LHCN-M2 (cell line): ENCODE measurements around the gene SIK2. TPM values are rescaled to one million over a fixed set of nuclear protein-coding genes. Genes with fewer than 3 reads are reported as not detected.
"Not testable (repeated sequence)": the region's sequence is repeated elsewhere in the genome, so short reads cannot be mapped to it uniquely, and the experiment has no call there.

Source experiments
- DNase-seq: peaks from one replicate; pipeline ENCODE4 v3.0.0-alpha.2; 2012; ENCODE audit warnings: low read depth
- total RNA-seq: library from RNA; depleted of rRNA; stranded (reverse); fragments of >200 nt; gene quantifications from 2 replicates; pipeline ENCODE4 v1.2.3, GENCODE V29; 2014

The SIK2 gene
- total RNA-seq, 1 experiment from 2014 or later, result 12.2 TPM

GRCh38 chr11:111658493-111658892 is 56.2 kb downstream of the SIK2 start:
- DNase-seq, result not testable (repeated sequence)

GRCh38 chr11:111659201-111660115 is 57.2 kb downstream of the SIK2 start:
- no peak for DNase-seq

- DNase-seq, result no peak
These were observed 58.6 kb downstream of the SIK2 start for GRCh38 chr11:111660822-111661221.

- DNase-seq, result no peak
These were observed 61.6 kb downstream of the SIK2 start for GRCh38 chr11:111663820-111664219.

GRCh38 chr11:111665777-111666176 is 63.5 kb downstream of the SIK2 start:
- DNase-seq, result peak; percentile 44

GRCh38 chr11:111668980-111669379 is 66.7 kb downstream of the SIK2 start:
- no peak for DNase-seq

GRCh38 chr11:111671383-111671782 is 69.1 kb downstream of the SIK2 start:
- DNase-seq, result no peak

- no peak for DNase-seq
These were observed 70.7 kb downstream of the SIK2 start for GRCh38 chr11:111672949-111673348.

- no peak for DNase-seq
These were observed 72.7 kb downstream of the SIK2 start for GRCh38 chr11:111674941-111675340.

GRCh38 chr11:111675891-111676290 is 73.6 kb downstream of the SIK2 start:
- DNase-seq, result no peak

- peak; percentile 49 for DNase-seq
These were observed 74.8 kb downstream of the SIK2 start for GRCh38 chr11:111676878-111677585.

GRCh38 chr11:111680486-111681175 is 78.4 kb downstream of the SIK2 start:
- no peak for DNase-seq

GRCh38 chr11:111683806-111684205 is 81.6 kb downstream of the SIK2 start:
- DNase-seq, result no peak

GRCh38 chr11:111684251-111684650 is 82.0 kb downstream of the SIK2 start:
- DNase-seq, result no peak

- DNase-seq, result no peak
These were observed 85.8 kb downstream of the SIK2 start for GRCh38 chr11:111688013-111688412.

GRCh38 chr11:111691176-111691575 is 88.9 kb downstream of the SIK2 start:
- no peak for DNase-seq

- DNase-seq, result no peak
These were observed 89.5 kb downstream of the SIK2 start for GRCh38 chr11:111691741-111692140.

- no peak for DNase-seq
These were observed 91.1 kb downstream of the SIK2 start for GRCh38 chr11:111693224-111693937.

GRCh38 chr11:111694851-111695250 is 92.6 kb downstream of the SIK2 start:
- peak; percentile 87 for DNase-seq

- DNase-seq, result peak; percentile 76
These were observed 94.3 kb downstream of the SIK2 start for GRCh38 chr11:111696556-111696955.

- DNase-seq, result no peak
These were observed 95.7 kb downstream of the SIK2 start for GRCh38 chr11:111697933-111698371.
